K562 treated with DMSO at 1 percent for 24 hours (cell line): Measurements from ENCODE around the gene CSN1S1. TPM values are rescaled to one million over a fixed set of nuclear protein-coding genes. Genes with fewer than 3 reads are reported as not detected.

Experiments
- total RNA-seq: library from RNA; unstranded; fragments of 300-600 nt; gene quantifications from 2 replicates; pipeline ENCODE4 v1.2.3, GENCODE V29; 2022; ENCODE audit warnings: low read depth; ENCODE audit not compliant: insufficient read depth

The CSN1S1 gene
- total RNA-seq, result not detected in 2 replicates

GRCh38 chr4:69930768-69931167 lies at the start of gene CSN1S1:
CSN1S1 (plus strand) TSS chr4:69931068; CDS start chr4:69932556, 1,488 bp downstream.

GRCh38 chr4:69965628-69966027 lies 34.8 kb downstream of the CSN1S1 start, which contains the start of gene CSN2:
CSN2 (minus strand) TSS chr4:69965728; CDS start chr4:69960995, 4,733 bp downstream.

GRCh38 chr4:69995526-69996016 lies 64.7 kb downstream of the CSN1S1 start, which contains the start of gene STATH:
STATH (plus strand) TSS chr4:69995966; CDS start chr4:69998438, 2,472 bp downstream.

Other genes with a start within 250 kb of the CSN1S1 start
- gene SULT1B1, start 170.4 kb upstream of the CSN1S1 start, total RNA-seq, result not detected in 2 replicates
- not detected in 2 replicates for gene SULT1E1, start 70.9 kb upstream of the CSN1S1 start, total RNA-seq
- not detected in 2 replicates for gene CSN2, start 34.7 kb downstream of the CSN1S1 start, total RNA-seq
- gene STATH, start 64.9 kb downstream of the CSN1S1 start, total RNA-seq, result not detected in 2 replicates
- not detected in 2 replicates for gene HTN3, start 97.4 kb downstream of the CSN1S1 start, total RNA-seq
- gene HTN1, start 119.4 kb downstream of the CSN1S1 start, total RNA-seq, result not detected in 2 replicates
- not detected in 2 replicates for gene PRR27, start 223.2 kb downstream of the CSN1S1 start, total RNA-seq